ENCODE measurements around the gene LAMC3. TPM values are rescaled to one million over a fixed set of nuclear protein-coding genes. Genes with fewer than 3 reads are reported as not detected.

The LAMC3 gene
- total RNA-seq, 4 donors from 2014 or later, result under 0.01 to 0.78 (median 0.50) TPM; not detected in 1

DNA sequence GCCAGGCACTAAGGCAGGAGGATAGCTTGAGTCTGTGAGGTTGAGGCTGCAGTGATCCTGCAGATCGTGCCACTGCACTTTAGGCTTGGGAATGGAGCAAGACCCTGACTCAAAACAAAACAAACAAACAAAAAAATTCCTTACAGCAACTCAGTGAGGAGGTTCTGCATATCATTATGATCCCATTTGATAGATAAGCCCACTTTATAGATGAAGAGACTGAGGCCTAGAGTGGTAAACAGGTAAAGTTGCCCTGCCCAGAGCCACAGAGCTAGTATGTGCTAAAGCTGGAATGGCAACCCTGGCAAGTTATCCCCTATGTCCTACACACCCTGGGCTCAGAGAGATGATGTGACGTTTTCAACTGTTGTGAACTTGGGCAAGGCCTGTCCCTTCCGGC is 94.6 kb downstream of the LAMC3 start:
- Histone ChIP-seq H3K4me1 (peaks cover 0 to 7% (median 0%) of the 10 kb centered on the region in 3 donors), H3K36me3 (no peaks in the 10 kb centered on the region), H3K27ac (no peak overlapping the region), H3K4me3 (no peak overlapping the region), H3K27me3 (peaks cover 8% of the 10 kb centered on the region), H3K9me3 (no peaks in the 10 kb centered on the region)
- no peak for TF ChIP-seq POLR2AphosphoS5 (IDR thresholded peaks at IDR 0.05)
- TF ChIP-seq, protein P1, sequence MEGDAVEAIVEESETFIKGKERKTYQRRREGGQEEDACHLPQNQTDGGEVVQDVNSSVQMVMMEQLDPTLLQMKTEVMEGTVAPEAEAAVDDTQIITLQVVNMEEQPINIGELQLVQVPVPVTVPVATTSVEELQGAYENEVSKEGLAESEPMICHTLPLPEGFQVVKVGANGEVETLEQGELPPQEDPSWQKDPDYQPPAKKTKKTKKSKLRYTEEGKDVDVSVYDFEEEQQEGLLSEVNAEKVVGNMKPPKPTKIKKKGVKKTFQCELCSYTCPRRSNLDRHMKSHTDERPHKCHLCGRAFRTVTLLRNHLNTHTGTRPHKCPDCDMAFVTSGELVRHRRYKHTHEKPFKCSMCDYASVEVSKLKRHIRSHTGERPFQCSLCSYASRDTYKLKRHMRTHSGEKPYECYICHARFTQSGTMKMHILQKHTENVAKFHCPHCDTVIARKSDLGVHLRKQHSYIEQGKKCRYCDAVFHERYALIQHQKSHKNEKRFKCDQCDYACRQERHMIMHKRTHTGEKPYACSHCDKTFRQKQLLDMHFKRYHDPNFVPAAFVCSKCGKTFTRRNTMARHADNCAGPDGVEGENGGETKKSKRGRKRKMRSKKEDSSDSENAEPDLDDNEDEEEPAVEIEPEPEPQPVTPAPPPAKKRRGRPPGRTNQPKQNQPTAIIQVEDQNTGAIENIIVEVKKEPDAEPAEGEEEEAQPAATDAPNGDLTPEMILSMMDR (IDR thresholded peaks at IDR 0.05), result no peak
- TF ChIP-seq POLR2A (IDR thresholded peaks at IDR 0.05), result no peak
- TF ChIP-seq EP300 (IDR thresholded peaks at IDR 0.05), result no peak
- 68 to 100% methylated on average over 1 to 2 of the region's 3 CpGs for WGBS, 2 donors (ENCODE audit: low coverage in 1 of 2)
- no peak for ATAC-seq

DNA sequence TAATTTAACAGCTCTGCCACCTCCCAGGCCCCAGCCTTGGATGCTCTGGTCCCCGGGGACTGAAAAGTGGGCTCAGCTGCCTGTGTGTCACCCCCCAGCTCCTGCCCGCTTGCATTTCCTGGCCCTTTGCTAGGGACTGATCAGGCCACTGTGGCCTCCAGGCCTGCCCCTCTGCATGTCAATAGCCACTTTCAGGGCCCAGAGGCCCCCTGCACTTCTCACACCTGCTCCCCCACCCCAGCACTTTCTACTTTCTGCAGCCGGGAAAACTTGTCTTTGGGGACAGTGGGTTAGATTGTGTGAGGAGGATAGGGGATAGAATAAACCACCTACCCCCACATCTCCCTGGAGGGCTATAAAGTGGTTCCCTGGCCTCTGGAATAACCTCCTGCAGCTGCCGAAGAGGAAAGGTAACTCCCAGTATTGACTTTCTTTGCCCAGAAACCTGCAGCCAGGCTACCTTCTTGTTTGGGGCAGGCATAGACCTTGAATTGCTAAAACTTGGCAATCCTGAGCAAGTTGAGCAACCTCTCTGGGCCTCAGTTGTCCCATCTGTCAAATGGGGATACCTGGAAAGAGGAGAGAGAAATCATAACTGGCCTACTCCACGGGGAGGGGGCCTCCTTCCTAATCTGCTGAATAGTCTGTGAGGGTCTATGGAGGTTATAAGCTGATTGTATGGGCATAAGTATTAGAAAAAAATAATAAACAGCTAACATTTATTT is 95.2 kb downstream of the LAMC3 start:
- Histone ChIP-seq H3K36me3 (no peaks in the 10 kb centered on the region), H3K27ac (no peak overlapping the region), H3K4me1 (peaks cover 0 to 5% (median 0%) of the 10 kb centered on the region in 3 donors), H3K27me3 (peaks cover 5% of the 10 kb centered on the region), H3K9me3 (no peaks in the 10 kb centered on the region), H3K4me3 (no peak overlapping the region)
- WGBS, 2 donors (ENCODE audit: low coverage in 1 of 2), result 72% methylated on average over 2 of the region's 5 CpGs; no CpG with 5 or more reads in 1 of the 2 donors
- ATAC-seq, result no peak
- TF ChIP-seq POLR2AphosphoS5 (IDR thresholded peaks at IDR 0.05) (no peak), EP300 (IDR thresholded peaks at IDR 0.05) (no peak), POLR2A (IDR thresholded peaks at IDR 0.05) (no peak)
- TF ChIP-seq, protein P1 (IDR thresholded peaks at IDR 0.05), result no peak

DNA sequence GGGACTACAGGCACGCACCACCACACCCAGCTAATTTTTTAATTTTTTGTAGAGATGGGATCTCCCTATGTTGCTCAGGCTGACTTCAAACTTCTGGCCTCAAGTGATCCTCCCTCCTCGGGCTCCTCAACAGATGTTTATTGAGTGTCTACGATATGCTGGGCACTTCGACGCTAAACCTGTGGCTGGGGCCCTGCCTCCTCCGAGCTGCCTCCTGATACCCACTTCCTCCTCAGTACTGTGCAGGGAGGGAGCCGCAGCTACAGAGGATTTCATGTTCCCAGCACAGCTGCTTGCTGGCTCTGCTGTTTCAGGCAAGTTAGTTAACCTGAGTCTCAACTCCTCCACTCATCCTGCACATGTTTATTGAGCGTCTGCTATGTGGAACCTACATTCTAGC is 97.0 kb downstream of the LAMC3 start:
- no peak overlapping the region for H3K27ac ChIP-seq
- ATAC-seq, result no peak
- H3K9me3 ChIP-seq, result no peaks in the 10 kb centered on the region
- H3K27me3 ChIP-seq, result peaks cover 5% of the 10 kb centered on the region
- H3K36me3 ChIP-seq, result no peaks in the 10 kb centered on the region
- TF ChIP-seq POLR2AphosphoS5 (IDR thresholded peaks at IDR 0.05) (no peak), EP300 (IDR thresholded peaks at IDR 0.05) (no peak), POLR2A (IDR thresholded peaks at IDR 0.05) (no peak)
- TF ChIP-seq, protein P1 (IDR thresholded peaks at IDR 0.05), result no peak
- WGBS, 2 donors (ENCODE audit: low coverage in 1 of 2), result 95 to 100% methylated on average over 3 to 4 of the region's 8 CpGs
- no peaks in the 10 kb centered on the region for H3K4me1 ChIP-seq
- H3K4me3 ChIP-seq, result no peak overlapping the region

DNA sequence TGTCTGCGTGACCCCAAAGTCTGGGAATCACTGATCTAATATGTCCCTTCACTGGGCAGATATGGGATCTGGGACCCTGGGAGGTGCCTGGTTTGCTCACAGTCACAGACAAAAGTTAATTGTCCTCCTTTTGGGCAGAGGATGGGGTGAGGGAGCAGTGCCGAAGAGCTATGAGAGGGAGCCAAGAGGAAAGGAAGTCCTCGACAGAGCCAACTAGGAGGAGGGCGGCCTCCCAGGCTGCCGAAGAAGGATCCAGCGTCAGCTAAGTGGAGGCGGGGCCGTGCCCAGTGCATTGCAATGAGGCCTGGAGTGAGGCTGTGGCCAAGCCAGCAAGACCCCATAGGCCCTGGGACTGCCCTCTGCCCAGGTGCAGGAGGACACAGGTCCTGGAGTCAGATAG is 98.8 kb downstream of the LAMC3 start:
- no peak overlapping the region for H3K4me3 ChIP-seq
- 40 to 80% methylated on average over 1 to 5 of the region's 8 CpGs for WGBS, 2 donors (ENCODE audit: low coverage in 1 of 2)
- no peaks in the 10 kb centered on the region for H3K9me3 ChIP-seq
- H3K27ac ChIP-seq, result peak overlapping the region in 2 of 4 donors; percentile 2 to 24
- H3K27me3 ChIP-seq, result peaks cover 14% of the 10 kb centered on the region
- TF ChIP-seq EP300 (IDR thresholded peaks at IDR 0.05), result no peak
- TF ChIP-seq POLR2AphosphoS5 (IDR thresholded peaks at IDR 0.05), result no peak
- TF ChIP-seq, protein P1 (IDR thresholded peaks at IDR 0.05), result no peak
- no peak for TF ChIP-seq POLR2A (IDR thresholded peaks at IDR 0.05)
- no peaks in the 10 kb centered on the region for H3K36me3 ChIP-seq
- ATAC-seq, result peak; percentile 37
- H3K4me1 ChIP-seq, result no peaks in the 10 kb centered on the region
